HEK293T (cell line): ENCODE measurements around the gene KLRF2.
"Not testable (repeated sequence)": the region's sequence is repeated elsewhere in the genome, so short reads cannot be mapped to it uniquely, and the experiment has no call there.

ENCODE experiments used
- CTCF ChIA-PET: fragments of 350-600 bp; formaldehyde crosslinking; extraction: SDS; loops from one replicate; lab custom pipeline; 2021; ENCODE audit warnings: antibody characterized with exemption, inconsistent platforms; lab: Yijun Ruan, JAX
- POLR2A ChIA-PET: fragments of 350-600 bp; formaldehyde crosslinking; extraction: SDS; loops from one replicate; lab custom pipeline; 2020; ENCODE audit warnings: antibody characterized with exemption, inconsistent platforms; lab: Yijun Ruan, JAX
- DNase-seq: peaks from one replicate; pipeline ENCODE4 v3.0.0; 2012; ENCODE audit warnings: mixed read lengths; ENCODE audit errors: extremely low spot score
- ARNT ChIP-seq: fragments of 450-650 bp; IDR thresholded peaks from 2 replicates; pipeline ENCODE4 v1.6.1; 2017; ENCODE audit warnings: mild to moderate bottlenecking
- BHLHE40 ChIP-seq: fragments of 450-650 bp; IDR thresholded peaks from 2 replicates; pipeline ENCODE4 v1.6.1; 2016; ENCODE audit warnings: mild to moderate bottlenecking, moderate library complexity, borderline replicate concordance
- CTBP1 ChIP-seq: fragments of 450-650 bp; IDR thresholded peaks from 2 replicates; pipeline ENCODE4 v1.6.1; 2016; ENCODE audit warnings: borderline replicate concordance
- ELF4 ChIP-seq: fragments of 450-650 bp; IDR thresholded peaks from 2 replicates; pipeline ENCODE4 v1.6.1; 2017; ENCODE audit warnings: antibody characterized with exemption
- FOXA1 ChIP-seq: fragments of 450-650 bp; IDR thresholded peaks from 2 replicates; pipeline ENCODE4 v1.6.1; 2016; ENCODE audit warnings: mild to moderate bottlenecking
- FOXK2 ChIP-seq: fragments of 450-650 bp; IDR thresholded peaks from 2 replicates; pipeline ENCODE4 v1.6.1; 2016; ENCODE audit warnings: mild to moderate bottlenecking
- FOXM1 ChIP-seq: fragments of 450-650 bp; IDR thresholded peaks from 2 replicates; pipeline ENCODE4 v1.6.1; 2017; ENCODE audit warnings: mild to moderate bottlenecking, borderline replicate concordance
- HDGF ChIP-seq: fragments of 450-650 bp; IDR thresholded peaks from 2 replicates; pipeline ENCODE4 v1.6.1; 2017; ENCODE audit warnings: antibody characterized with exemption, borderline replicate concordance
- L3MBTL2 ChIP-seq: fragments of 450-650 bp; conservative IDR thresholded peaks from 2 replicates; pipeline ENCODE4 v1.6.1; 2016; ENCODE audit warnings: mild to moderate bottlenecking
- LEF1 ChIP-seq: fragments of 450-650 bp; IDR thresholded peaks from 2 replicates; pipeline ENCODE4 v1.6.1; 2017; ENCODE audit warnings: mild to moderate bottlenecking, borderline replicate concordance
- NFRKB ChIP-seq: fragments of 450-650 bp; IDR thresholded peaks from 2 replicates; pipeline ENCODE4 v1.6.1; 2016; ENCODE audit warnings: mild to moderate bottlenecking, moderate library complexity
- SP1 ChIP-seq: fragments of 450-650 bp; IDR thresholded peaks from 2 replicates; pipeline ENCODE4 v1.6.1; 2017
- SUZ12 ChIP-seq: fragments of 450-650 bp; IDR thresholded peaks from 2 replicates; pipeline ENCODE4 v1.6.1; 2016; ENCODE audit warnings: mild to moderate bottlenecking
- TARDBP ChIP-seq: fragments of 450-650 bp; IDR thresholded peaks from 2 replicates; pipeline ENCODE4 v1.6.1; 2016
- ZNF384 ChIP-seq: fragments of 450-650 bp; IDR thresholded peaks from 2 replicates; pipeline ENCODE4 v1.6.1; 2016
- TF ChIP-seq, protein P1 (sequence below): fragments of 450-650 bp; IDR thresholded peaks from 2 replicates; pipeline ENCODE4 v1.6.1; 2016

The KLRF2 gene

GRCh38 chr12:9868951-9869306, 12.4 kb upstream of the KLRF2 start:
- DNase-seq, result no peak
- ChIA-PET CTCF (interaction anchor here (0.7 kb wide), 1 partner anchor 623 kb away, joined by 3 read pairs; no protein-coding TSS in a partner anchor), POLR2A (no interaction called here)
- no peak for TF ChIP-seq TARDBP
- TF ChIP-seq L3MBTL2, result no peak
- no peak for TF ChIP-seq NFRKB
- TF ChIP-seq ZNF384, result no peak
- TF ChIP-seq FOXA1, result no peak
- TF ChIP-seq HDGF, result no peak
- no peak for TF ChIP-seq BHLHE40
- no peak for TF ChIP-seq FOXM1
- TF ChIP-seq FOXK2, result no peak
- no peak for TF ChIP-seq SP1
- TF ChIP-seq LEF1, result no peak
- TF ChIP-seq CTBP1, result no peak

GRCh38 chr12:9869307-9870161, 11.8 kb upstream of the KLRF2 start, which contains the start of gene CLEC2B:
Gene CLEC2B (minus strand): TSS chr12:9869354.
- TF ChIP-seq FOXA1 (no peak), TARDBP (no peak), SUZ12 (no peak), ARNT (no peak), FOXK2 (no peak)
- TF ChIP-seq, protein P1, sequence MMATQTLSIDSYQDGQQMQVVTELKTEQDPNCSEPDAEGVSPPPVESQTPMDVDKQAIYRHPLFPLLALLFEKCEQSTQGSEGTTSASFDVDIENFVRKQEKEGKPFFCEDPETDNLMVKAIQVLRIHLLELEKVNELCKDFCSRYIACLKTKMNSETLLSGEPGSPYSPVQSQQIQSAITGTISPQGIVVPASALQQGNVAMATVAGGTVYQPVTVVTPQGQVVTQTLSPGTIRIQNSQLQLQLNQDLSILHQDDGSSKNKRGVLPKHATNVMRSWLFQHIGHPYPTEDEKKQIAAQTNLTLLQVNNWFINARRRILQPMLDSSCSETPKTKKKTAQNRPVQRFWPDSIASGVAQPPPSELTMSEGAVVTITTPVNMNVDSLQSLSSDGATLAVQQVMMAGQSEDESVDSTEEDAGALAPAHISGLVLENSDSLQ, result no peak
- DNase-seq, result no peak
- ChIA-PET CTCF (no interaction called here), POLR2A (no interaction called here)

GRCh38 chr12:9870286-9870866, 10.9 kb upstream of the KLRF2 start:
- CTCF ChIA-PET, result no interaction called here
- no peak for TF ChIP-seq FOXM1
- TF ChIP-seq, protein P1, result no peak
- no peak for TF ChIP-seq ARNT
- TF ChIP-seq SUZ12, result no peak
- TF ChIP-seq ELF4, result no peak
- TF ChIP-seq FOXA1, result no peak
- TF ChIP-seq SP1, result no peak
- TF ChIP-seq TARDBP, result no peak
- TF ChIP-seq L3MBTL2, result no peak
- TF ChIP-seq CTBP1, result no peak
- TF ChIP-seq NFRKB, result no peak
- no peak for DNase-seq
- POLR2A ChIA-PET, result no interaction called here

DNA sequence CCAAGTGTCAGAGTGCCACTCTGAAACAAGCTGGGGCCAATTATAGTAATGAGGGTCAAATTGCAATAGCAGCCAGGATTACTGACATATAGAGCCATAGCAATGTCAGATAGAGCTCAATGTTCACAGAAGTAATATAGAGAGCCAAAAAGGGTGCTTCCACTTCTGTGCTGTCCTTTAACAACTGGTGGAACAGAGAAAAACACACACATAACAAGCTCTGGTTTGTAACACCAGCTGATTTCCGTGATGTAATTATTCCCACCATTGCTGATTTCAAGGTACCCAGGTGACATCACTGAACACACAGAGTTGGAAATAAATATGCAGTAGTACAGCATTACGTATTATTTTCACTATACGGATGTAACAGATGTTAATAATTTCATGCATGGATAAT, 9.1 kb upstream of the KLRF2 start:
- DNase-seq, result no peak
- ChIA-PET CTCF (interaction anchor here (0.7 kb wide), 1 partner anchor 74 kb away, joined by 3 read pairs; no protein-coding TSS in a partner anchor), POLR2A (no interaction called here)
- TF ChIP-seq, protein P1, result no peak
- TF ChIP-seq L3MBTL2 (no peak), HDGF (no peak), ZNF384 (no peak), BHLHE40 (no peak)

DNA sequence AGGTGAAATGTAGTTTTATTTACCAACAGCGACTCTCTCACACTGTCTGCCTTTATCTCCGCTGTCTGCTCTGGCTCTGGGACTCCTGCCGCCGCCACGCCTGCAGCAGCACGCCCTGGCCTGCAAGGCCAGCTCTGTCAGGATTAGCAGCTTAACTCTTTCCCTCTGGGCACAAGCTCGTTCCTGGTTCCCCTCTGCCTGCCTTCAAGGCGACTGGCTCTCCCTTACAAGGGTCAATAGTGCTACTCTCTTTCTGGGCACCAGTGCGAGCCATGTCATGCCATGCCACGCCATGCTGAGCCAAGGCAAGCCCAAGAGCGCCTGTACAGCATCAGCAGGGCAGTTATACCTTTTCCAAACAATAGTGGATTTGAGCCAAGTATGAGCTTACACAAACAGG, 8.5 kb upstream of the KLRF2 start:
- TF ChIP-seq HDGF, result no peak
- no peak for TF ChIP-seq ARNT
- TF ChIP-seq, protein P1, result no peak
- TF ChIP-seq L3MBTL2, result no peak
- no peak for TF ChIP-seq BHLHE40
- no peak for TF ChIP-seq SUZ12
- no peak for TF ChIP-seq ZNF384
- TF ChIP-seq ELF4, result no peak
- no peak for TF ChIP-seq FOXK2
- no peak for TF ChIP-seq FOXA1
- no peak for TF ChIP-seq SP1
- no peak for TF ChIP-seq TARDBP
- TF ChIP-seq NFRKB, result no peak
- CTCF ChIA-PET, result no interaction called here
- POLR2A ChIA-PET, result no interaction called here

DNA sequence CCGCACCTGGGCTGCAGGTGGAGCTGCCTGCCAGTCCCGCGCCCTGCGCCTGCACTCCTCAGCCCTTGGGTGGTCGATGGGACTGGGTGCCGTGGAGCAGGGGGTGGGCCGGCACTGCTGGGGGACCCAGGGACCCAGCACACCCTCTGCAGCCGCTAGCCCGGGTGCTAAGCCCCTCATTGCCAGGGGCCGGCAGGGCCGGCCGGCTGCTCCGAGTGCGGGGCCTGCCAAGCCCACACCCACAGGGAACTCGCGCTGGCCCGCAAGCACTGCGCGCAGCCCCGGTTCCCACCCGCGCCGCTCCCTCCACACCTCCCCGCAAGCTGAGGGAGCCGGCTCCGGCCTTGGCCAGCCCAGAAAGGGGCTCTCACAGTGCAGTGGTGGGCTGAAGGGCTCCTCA, 5.2 kb upstream of the KLRF2 start:
- POLR2A ChIA-PET, DNase-seq, CTCF ChIA-PET: not testable (repeated sequence)

More for the DNA sequence above, 8.5 kb upstream of the KLRF2 start:
- DNase-seq, result no peak
